Right cardiac atrium (tissue), 5 donors: ENCODE data around the gene TAF5L. TPM values are rescaled to one million over a fixed set of nuclear protein-coding genes. Genes with fewer than 3 reads are reported as not detected.
A peak's percentile ranks its signal among the peaks of the same experiment; 100 is the strongest.
"Not testable (repeated sequence)": the region's sequence is repeated elsewhere in the genome, so short reads cannot be mapped to it uniquely, and the experiment has no call there.

Source experiments
- ATAC-seq, 2 donors: fragments of 200-7000 bp; cut with Tn5 transposase; one replicate each; pipeline versions ENCODE4 v1.8.0 to v1.9.1; 2020; ENCODE audit warnings: moderate library complexity in 2 of 2, mild to moderate bottlenecking in 1 of 2
- DNase-seq, 3 donors: peaks; one replicate each; pipeline ENCODE4 v3.0.0-alpha.2; 2020
- H3K27ac ChIP-seq: one replicate; pipeline ENCODE4 v1.5.1; 2013; ENCODE audit warnings: mild to moderate bottlenecking, low read length, control low read depth, moderate library complexity
- H3K27me3 ChIP-seq: one replicate; pipeline ENCODE4 v1.6.1; 2013; ENCODE audit not compliant: control insufficient read depth, insufficient read depth
- H3K4me1 ChIP-seq: one replicate; pipeline ENCODE4 v1.6.1; 2013; ENCODE audit warnings: low read length; ENCODE audit not compliant: control insufficient read depth, insufficient read depth
- H3K4me3 ChIP-seq: one replicate; pipeline ENCODE4 v1.5.1; 2013; ENCODE audit warnings: low read length, control low read depth
- H3K9me3 ChIP-seq: one replicate; pipeline ENCODE4 v1.6.1; 2013; ENCODE audit warnings: low read length; ENCODE audit not compliant: control insufficient read depth
- WGBS: extraction: QIAGEN DNeasy Blood & Tissue Kit; methylation state at CpG from one replicate; pipeline ENCODE4 v1.1.7; 2013; 5-methylcytosine and 5-hydroxymethylcytosine counted together
- intact Hi-C, 4 donors: fragments of 100-400 bp; cut with DNase I; formaldehyde crosslinking; loops; one replicate each; pipeline versions ENCODE4 v1.11.0 to v1.14.0; 2022 to 2023
- polyA plus RNA-seq: library from polyadenylated mRNA; stranded (reverse); fragments of 200-250 nt; gene quantifications from one replicate; pipeline ENCODE4 v1.2.3, GENCODE V29; 2013
- total RNA-seq, 4 donors: library from RNA; stranded (reverse); fragmentation: NEBNext Ultra II Directional; extraction: Animal tissue kit (Norgen Biotek cat#: 25700); gene quantifications; one replicate each; pipeline ENCODE4 v1.2.1, GENCODE V29; 2021
- donor health status: healthy with polysubstance abuse.
- donor health status: DM: no; HTN: yes; CAD: no.
- donor health status: DM: no; HTN: no; CAD: no.
- donor health status: DM: no; HTN: yes; CAD: no; lungs with severe emphysema.
- donor health status: DM: yes; HTN: yes; CAD: no.

The TAF5L gene
- total and polyA plus RNA-seq, 5 donors, result 6.9 to 19.2 (median 12.0) TPM

DNA sequence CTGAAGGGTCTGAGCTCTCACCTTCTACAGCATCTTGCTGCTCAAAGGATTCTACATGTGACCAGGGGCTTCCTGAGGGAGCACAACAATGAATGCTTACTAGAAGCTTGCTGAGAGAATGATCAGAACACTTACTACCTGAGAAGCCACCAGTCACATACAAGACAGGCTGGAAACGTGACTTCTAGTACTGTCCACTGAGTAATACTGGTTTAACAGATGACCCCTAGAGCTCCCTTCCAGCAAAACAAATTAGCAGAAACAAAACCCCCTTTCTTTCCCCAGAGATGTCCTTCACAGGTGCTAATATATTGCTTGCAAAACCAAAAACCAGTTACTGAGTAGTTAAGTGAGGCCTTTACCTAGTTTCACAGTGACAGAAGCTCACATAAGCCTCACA is 2.1 kb downstream of the TAF5L start:
- H3K27me3 ChIP-seq, result no peaks in the 10 kb centered on the region
- DNase-seq (no peak), ATAC-seq (no peak)
- peaks cover 11% of the 10 kb centered on the region for H3K4me1 ChIP-seq
- no peak overlapping the region for H3K27ac ChIP-seq
- intact Hi-C loops, result loop anchor here in 1 of 4 donors (10.0 kb wide), 1 partner anchor 69 kb away; the partner anchor contains the start of gene ABCB10
- no peak overlapping the region for H3K4me3 ChIP-seq
- 81% methylated on average over 1 of the region's 1 CpG for WGBS
- no peaks in the 10 kb centered on the region for H3K9me3 ChIP-seq

DNA sequence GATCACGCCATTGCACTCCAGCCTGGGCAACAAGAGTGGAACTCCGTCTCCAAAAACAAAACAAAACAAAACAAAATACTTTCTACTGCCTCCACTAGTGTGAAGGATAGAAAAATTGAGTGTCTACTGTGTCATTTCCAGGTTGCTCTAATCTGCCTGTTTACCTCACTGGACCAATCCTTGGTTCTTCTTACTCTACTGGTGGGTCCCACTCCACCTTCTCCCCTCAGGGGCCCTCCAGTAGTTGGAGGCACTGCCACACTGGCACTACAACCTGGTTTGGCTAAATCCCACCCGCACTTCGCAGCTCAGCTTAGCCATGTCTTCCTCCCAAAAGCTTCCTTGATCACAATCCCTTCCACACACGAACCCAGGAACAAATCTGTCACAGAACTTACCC is 2.7 kb downstream of the TAF5L start:
- WGBS, result 85% methylated on average over 5 of the region's 5 CpGs
- Histone ChIP-seq H3K4me3 (no peak overlapping the region), H3K4me1 (peaks cover 11% of the 10 kb centered on the region), H3K27ac (no peak overlapping the region), H3K9me3 (no peaks in the 10 kb centered on the region), H3K27me3 (no peaks in the 10 kb centered on the region)
- intact Hi-C loops, result loop anchor here in 1 of 4 donors (10.0 kb wide), 1 partner anchor 68 kb away; the partner anchor contains the start of gene ABCB10
- no peak for DNase-seq
- ATAC-seq, result no peak

DNA sequence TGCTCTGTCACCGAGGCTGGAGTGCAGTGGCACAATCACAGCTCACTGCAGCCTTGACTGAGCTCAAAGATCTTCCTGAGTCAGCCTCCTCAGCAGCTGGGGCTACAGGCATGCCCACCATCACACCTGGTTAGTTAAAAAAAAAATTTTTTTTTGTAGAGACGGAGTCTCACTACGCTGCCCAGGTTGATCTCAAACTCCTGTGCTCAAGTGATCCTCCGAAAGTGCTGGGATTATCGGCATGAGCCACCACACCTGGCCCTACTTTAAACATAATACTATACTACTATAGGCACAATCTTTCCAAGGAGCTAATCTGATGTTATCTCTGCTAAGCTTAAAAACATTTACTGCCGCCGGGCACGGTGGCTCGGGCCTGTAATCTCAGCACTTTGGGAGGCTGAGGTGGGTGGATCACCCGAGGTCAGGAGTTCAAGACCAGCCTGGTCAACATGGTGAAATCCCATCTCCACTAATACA is 3.2 kb downstream of the TAF5L start:
- intact Hi-C loops, result loop anchor here in 1 of 4 donors (10.0 kb wide), 1 partner anchor 68 kb away; the partner anchor contains the start of gene ABCB10
- not testable (repeated sequence) for H3K9me3 ChIP-seq, DNase-seq, ATAC-seq, H3K27ac ChIP-seq, H3K4me3 ChIP-seq, H3K27me3 ChIP-seq
- WGBS, result 82% methylated on average over 10 of the region's 10 CpGs
- H3K4me1 ChIP-seq, result peaks cover 11% of the 10 kb centered on the region

DNA sequence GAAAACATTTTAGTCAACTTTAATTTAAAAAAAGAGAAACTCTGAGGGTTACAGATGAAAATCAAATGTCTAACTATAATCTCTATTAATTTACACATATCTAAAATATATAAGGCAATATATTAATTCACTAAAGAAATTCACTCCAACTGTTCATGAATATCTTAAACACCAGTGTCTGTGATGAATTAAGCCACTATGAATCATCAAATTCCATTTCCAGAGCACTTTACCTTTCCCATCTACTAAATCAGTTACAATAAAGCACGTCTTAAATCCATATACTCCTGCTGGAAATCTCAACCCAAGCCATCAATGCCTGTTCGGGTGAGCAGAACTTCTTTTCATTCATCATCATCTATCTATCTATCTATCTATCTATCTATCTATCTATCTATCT is 4.3 kb downstream of the TAF5L start:
- H3K4me1 ChIP-seq, result peaks cover 11% of the 10 kb centered on the region
- H3K9me3 ChIP-seq, result no peaks in the 10 kb centered on the region
- H3K27ac ChIP-seq, result no peak overlapping the region
- H3K27me3 ChIP-seq, result no peaks in the 10 kb centered on the region
- intact Hi-C loops, result loop anchor here in 1 of 4 donors (10.0 kb wide), 1 partner anchor 67 kb away; the partner anchor contains the start of gene ABCB10
- 93% methylated on average over 2 of the region's 2 CpGs for WGBS
- DNase-seq, result no peak
- no peak overlapping the region for H3K4me3 ChIP-seq
- ATAC-seq, result no peak

DNA sequence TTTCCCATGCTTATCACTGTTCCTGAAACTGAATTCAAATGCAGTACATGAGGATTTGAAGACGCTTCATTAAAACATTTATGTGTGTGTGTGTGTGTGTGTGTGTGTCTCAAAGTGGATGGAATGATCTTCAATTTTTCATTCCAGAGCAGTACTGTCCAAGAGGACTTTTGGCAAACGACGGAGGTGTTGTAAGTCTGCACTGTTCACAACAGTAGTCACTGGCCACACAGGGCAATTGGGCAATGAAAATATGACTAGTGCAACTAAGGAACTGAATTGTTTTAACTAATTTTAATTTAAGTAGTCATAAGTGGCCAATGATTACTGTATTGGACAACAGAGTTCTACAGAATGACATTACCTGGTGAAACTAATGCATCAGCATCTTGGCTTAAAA is 5.0 kb downstream of the TAF5L start:
- peak; percentile 46 to 48 for ATAC-seq
- H3K4me1 ChIP-seq, result peaks cover 11% of the 10 kb centered on the region

DNA sequence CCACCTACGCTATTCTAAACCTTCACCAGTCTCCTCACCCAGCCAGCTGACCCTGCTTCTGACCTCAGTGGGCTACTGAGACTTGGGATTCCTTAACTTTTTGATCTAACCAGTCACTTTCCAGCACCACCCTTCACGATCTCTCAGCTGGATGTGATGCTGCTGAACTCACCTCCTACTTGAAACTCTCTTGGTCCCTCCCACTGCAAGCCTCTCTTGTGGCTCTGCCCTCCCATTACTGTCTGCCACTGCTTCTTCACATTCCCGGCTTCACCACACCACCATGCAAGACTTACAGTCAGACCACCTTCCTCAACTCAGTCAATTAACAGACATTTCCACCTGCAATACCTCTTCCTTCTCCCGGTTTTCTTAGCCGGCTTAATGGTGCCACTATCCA is 6.3 kb downstream of the TAF5L start:
- DNase-seq, result no peak
- no peak for ATAC-seq
- H3K4me3 ChIP-seq, result no peak overlapping the region
- peaks cover 9% of the 10 kb centered on the region for H3K4me1 ChIP-seq
- H3K9me3 ChIP-seq, result no peaks in the 10 kb centered on the region
- intact Hi-C loops, result loop anchor here in 1 of 4 donors (10.0 kb wide), 1 partner anchor 65 kb away; the partner anchor contains the start of gene ABCB10
- 90% methylated on average over 5 of the region's 5 CpGs for WGBS
- no peaks in the 10 kb centered on the region for H3K27me3 ChIP-seq
- H3K27ac ChIP-seq, result no peak overlapping the region

More for the DNA sequence above, 5.0 kb downstream of the TAF5L start:
- Histone ChIP-seq H3K4me3 (no peak overlapping the region), H3K27me3 (no peaks in the 10 kb centered on the region), H3K27ac (no peak overlapping the region), H3K9me3 (no peaks in the 10 kb centered on the region)
- WGBS, result 32% methylated on average over 3 of the region's 3 CpGs
- intact Hi-C loops, result loop anchor here in 1 of 4 donors (10.0 kb wide), 1 partner anchor 66 kb away; the partner anchor contains the start of gene ABCB10
- no peak for DNase-seq

DNA sequence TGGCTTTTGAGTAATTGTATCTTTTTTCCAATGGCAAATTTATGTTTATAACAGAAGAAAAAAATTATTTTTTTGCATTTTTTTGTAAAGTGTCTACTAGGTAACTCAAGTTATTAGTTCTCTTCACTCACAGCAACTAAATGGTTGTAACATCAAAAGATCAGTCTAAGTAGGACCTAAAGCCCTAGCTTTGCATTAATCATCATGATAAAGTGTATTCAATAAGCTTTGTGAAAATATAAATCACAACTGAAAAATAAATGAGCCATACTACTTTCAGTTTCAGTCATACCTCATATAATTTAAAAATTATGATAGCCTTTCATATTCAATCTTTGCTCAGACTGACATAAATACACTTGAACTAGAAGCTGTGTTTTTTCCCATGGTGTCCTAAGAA is 6.9 kb downstream of the TAF5L start:
- ATAC-seq, result no peak
- intact Hi-C loops, result no loop called here
- H3K27ac ChIP-seq, result no peak overlapping the region
- no peaks in the 10 kb centered on the region for H3K27me3 ChIP-seq
- no peak for DNase-seq
- peaks cover 8% of the 10 kb centered on the region for H3K4me1 ChIP-seq
- no peaks in the 10 kb centered on the region for H3K9me3 ChIP-seq
- H3K4me3 ChIP-seq, result no peak overlapping the region

DNA sequence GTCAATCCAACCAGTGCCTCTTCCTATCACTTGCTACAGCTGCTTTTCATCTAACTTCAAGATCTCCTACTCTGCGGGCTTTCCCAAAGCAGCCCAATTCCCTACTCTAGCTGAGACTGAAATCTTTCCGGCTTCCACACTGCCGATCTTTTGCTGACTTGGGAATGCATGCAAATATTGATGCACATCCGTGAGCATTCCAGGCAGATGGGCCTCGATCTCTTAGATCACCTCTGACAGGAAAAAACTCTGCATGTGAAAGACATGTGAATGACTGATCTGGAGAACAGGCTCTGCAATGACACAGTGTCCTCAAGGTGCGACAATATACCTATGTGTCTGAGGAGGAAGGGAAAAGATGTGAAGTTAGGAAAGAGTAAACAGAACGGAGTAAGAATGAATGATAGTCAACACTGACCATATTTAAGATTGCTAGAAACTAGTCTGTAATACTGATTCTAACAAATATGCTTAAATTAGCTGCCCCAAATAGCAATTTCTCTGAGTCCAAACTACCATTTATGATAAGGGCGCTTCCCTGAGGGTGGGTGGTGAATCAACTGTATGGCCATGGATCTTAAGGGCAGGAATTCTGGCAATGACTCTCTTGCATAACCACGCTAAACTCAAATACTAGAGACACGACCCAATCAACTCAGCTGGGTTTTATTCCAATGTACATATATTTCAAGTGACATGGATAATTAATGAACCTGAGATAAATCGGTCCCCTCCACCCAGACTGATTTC is 8.4 kb downstream of the TAF5L start:
- no peaks in the 10 kb centered on the region for H3K27me3 ChIP-seq
- peaks cover 3% of the 10 kb centered on the region for H3K4me1 ChIP-seq
- no peak overlapping the region for H3K27ac ChIP-seq
- DNase-seq (no peak), ATAC-seq (no peak)
- H3K9me3 ChIP-seq, result no peaks in the 10 kb centered on the region
- no peak overlapping the region for H3K4me3 ChIP-seq
- intact Hi-C loops, result no loop called here
- 83% methylated on average over 11 of the region's 11 CpGs for WGBS

DNA sequence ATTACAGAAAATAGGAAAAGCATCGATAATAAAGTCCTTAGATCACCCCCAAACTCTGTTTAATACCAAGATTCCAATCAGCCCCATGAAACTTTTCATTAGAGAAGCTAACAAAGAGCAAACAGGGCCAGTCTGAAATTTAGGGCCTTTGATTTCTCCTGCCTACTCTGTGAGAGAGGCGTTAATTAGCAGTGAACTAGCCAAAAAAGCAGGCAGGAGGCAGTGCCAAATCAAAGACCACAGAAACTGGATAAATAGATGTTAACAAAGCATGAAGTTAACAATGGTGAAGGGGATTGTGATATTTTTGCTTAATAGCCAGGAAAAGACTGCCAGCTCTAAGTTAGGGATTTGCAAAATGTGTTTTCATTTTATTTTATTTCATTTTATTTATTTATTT is 11.2 kb downstream of the TAF5L start:
- H3K27ac ChIP-seq, result no peak overlapping the region
- H3K27me3 ChIP-seq, result no peaks in the 10 kb centered on the region
- WGBS, result 93% methylated on average over 2 of the region's 2 CpGs
- H3K9me3 ChIP-seq, result no peaks in the 10 kb centered on the region
- ATAC-seq (no peak), DNase-seq (no peak)
- intact Hi-C loops, result no loop called here
- no peak overlapping the region for H3K4me3 ChIP-seq
- peaks cover 3% of the 10 kb centered on the region for H3K4me1 ChIP-seq

DNA sequence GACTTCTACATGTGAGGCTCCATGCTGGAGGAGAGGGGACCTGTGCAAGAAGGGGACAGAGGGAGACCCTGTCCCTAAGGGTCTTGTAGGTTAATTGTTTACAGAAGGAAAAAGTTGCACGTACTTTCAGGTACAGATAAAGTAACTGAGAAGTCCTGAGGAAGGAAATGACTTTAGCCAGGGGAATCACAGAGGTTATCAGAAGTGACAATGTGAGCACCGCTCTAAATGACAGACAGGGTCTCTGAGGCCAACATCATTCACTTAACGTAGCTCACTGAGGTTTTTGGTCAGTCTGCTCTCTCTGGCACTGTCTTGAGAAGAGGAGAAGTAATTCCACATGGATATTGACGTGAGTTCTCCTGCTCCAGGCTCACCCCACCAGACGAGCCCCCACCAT is 12.0 kb downstream of the TAF5L start:
- no peak for ATAC-seq
- no peak for DNase-seq
- intact Hi-C loops, result no loop called here
- Histone ChIP-seq H3K27me3 (no peaks in the 10 kb centered on the region), H3K27ac (no peak overlapping the region), H3K4me1 (no peaks in the 10 kb centered on the region), H3K4me3 (no peak overlapping the region), H3K9me3 (no peaks in the 10 kb centered on the region)
- 56% methylated on average over 5 of the region's 5 CpGs for WGBS

DNA sequence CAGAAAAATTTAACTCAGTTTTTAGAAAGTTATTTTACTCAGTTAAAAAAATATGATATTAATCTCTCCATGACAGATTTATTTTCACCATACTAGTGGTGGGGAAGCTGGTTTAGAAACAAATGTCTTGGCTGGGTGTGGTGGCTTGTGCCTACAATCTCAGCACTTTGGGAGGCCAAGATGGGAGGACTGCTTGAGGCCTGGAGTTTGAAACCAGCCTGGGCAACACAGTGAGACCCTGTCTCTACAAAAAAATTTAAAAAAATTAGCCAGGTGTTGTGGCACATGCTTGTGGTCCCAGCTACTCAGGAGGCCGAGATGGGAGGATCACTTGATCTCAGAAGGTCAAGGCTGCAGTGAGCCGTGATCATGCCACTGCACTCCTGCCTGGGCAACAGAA is 17.3 kb downstream of the TAF5L start:
- H3K4me3 ChIP-seq, result no peak overlapping the region
- H3K9me3 ChIP-seq, result no peaks in the 10 kb centered on the region
- ATAC-seq (no peak), DNase-seq (no peak)
- intact Hi-C loops, result no loop called here
- no peak overlapping the region for H3K27ac ChIP-seq
- no peaks in the 10 kb centered on the region for H3K4me1 ChIP-seq
- no peaks in the 10 kb centered on the region for H3K27me3 ChIP-seq
- WGBS, result 98% methylated on average over 2 of the region's 2 CpGs
